HepG2 (cell line): ENCODE data around the gene DPH3. TPM values are rescaled to one million over a fixed set of nuclear protein-coding genes. Genes with fewer than 3 reads are reported as not detected.

Experiments
- BORCS8-MEF2B ChIP-seq: sonication (generic); formaldehyde crosslinking; IDR thresholded peaks from 2 replicates; pipeline ENCODE4 v1.8.0; 2022; ENCODE audit warnings: mild to moderate bottlenecking, missing genetic modification reagents
- FLYWCH1 ChIP-seq: sonication (generic); formaldehyde crosslinking; IDR thresholded peaks from 2 replicates; pipeline ENCODE4 v1.8.1; 2023; ENCODE audit warnings: mild to moderate bottlenecking, missing genetic modification reagents
- FOSL2 ChIP-seq: sonication (generic); formaldehyde crosslinking; IDR thresholded peaks from 2 replicates; pipeline ENCODE4 v1.4.0; 2020; ENCODE audit warnings: missing genetic modification reagents
- HMGA1 ChIP-seq: sonication (generic); formaldehyde crosslinking; conservative IDR thresholded peaks from 2 replicates; pipeline ENCODE4 v1.4.0; 2020; ENCODE audit warnings: missing genetic modification reagents
- HNF4G ChIP-seq, 2 experiments: sonication (generic) in 1 of 2; formaldehyde crosslinking in 1 of 2; IDR thresholded peaks; 2 replicates each; pipeline versions ENCODE4 v1.4.0 to v1.6.1; 2011 to 2020; ENCODE audit warnings: borderline replicate concordance in 2 of 2, low read depth in 2 of 2, mild to moderate bottlenecking in 2 of 2, low read length in 1 of 2, missing genetic modification reagents in 1 of 2, moderate library complexity in 1 of 2
- KAT2B ChIP-seq: fragments of 150-350 bp; IDR thresholded peaks from 2 replicates; pipeline ENCODE4 v1.6.1; 2014; ENCODE audit warnings: low read depth, low read length, borderline replicate concordance
- KDM3A ChIP-seq: IDR thresholded peaks from 2 replicates; pipeline ENCODE4 v1.6.1; 2018; ENCODE audit warnings: low read depth, missing compliant biosample characterization
- MED1 ChIP-seq: sonication (generic); formaldehyde crosslinking; IDR thresholded peaks from 2 replicates; pipeline ENCODE4 v1.4.0; 2020; ENCODE audit warnings: missing genetic modification reagents
- RBM39 ChIP-seq: fragments of 200-400 bp; formaldehyde crosslinking; IDR thresholded peaks from one replicate; pipeline ENCODE4 v1.6.1; 2018; ENCODE audit warnings: antibody characterized with exemption, mild to moderate bottlenecking, low read depth, low read length; ENCODE audit not compliant: poor library complexity, severe bottlenecking
- RFXANK ChIP-seq: IDR thresholded peaks from 2 replicates; pipeline ENCODE4 v1.6.1; 2016
- SCMH1 ChIP-seq: sonication (generic); formaldehyde crosslinking; IDR thresholded peaks from 2 replicates; pipeline ENCODE4 v1.9.0; 2021; ENCODE audit warnings: missing genetic modification reagents, mild to moderate bottlenecking, borderline replicate concordance
- SMARCE1 ChIP-seq: fragments of 450-650 bp; IDR thresholded peaks from 2 replicates; pipeline ENCODE4 v1.6.1; 2017; ENCODE audit warnings: borderline replicate concordance
- STAT5B ChIP-seq: sonication (generic); formaldehyde crosslinking; IDR thresholded peaks from 2 replicates; pipeline ENCODE4 v1.4.0; 2020; ENCODE audit warnings: missing genetic modification reagents
- TARDBP ChIP-seq: sonication (generic); formaldehyde crosslinking; IDR thresholded peaks from 2 replicates; pipeline ENCODE4 v1.8.0; 2022; ENCODE audit warnings: mild to moderate bottlenecking, missing genetic modification reagents
- TBP ChIP-seq: sonication (generic); formaldehyde crosslinking; IDR thresholded peaks from 2 replicates; pipeline ENCODE4 v1.5.0; 2020; ENCODE audit warnings: missing genetic modification reagents
- TFE3 ChIP-seq: IDR thresholded peaks from 2 replicates; pipeline ENCODE4 v1.6.1; 2016
- ZBTB39 ChIP-seq: sonication (generic); formaldehyde crosslinking; IDR thresholded peaks from 2 replicates; pipeline ENCODE4 v1.5.0; 2020; ENCODE audit warnings: missing genetic modification reagents
- ZNF562 ChIP-seq: sonication (generic); formaldehyde crosslinking; IDR thresholded peaks from 2 replicates; pipeline ENCODE4 v1.8.0; 2022; ENCODE audit warnings: missing genetic modification reagents, borderline replicate concordance
- ZNF572 ChIP-seq: sonication (generic); formaldehyde crosslinking; IDR thresholded peaks from 2 replicates; pipeline ENCODE4 v1.5.1; 2020; ENCODE audit warnings: mild to moderate bottlenecking, missing genetic modification reagents
- ZNF7 ChIP-seq: IDR thresholded peaks from 2 replicates; pipeline ENCODE4 v1.6.1; 2016; ENCODE audit warnings: missing biosample characterization, missing genetic modification reagents
- ZNF746 ChIP-seq: sonication (generic); formaldehyde crosslinking; IDR thresholded peaks from 2 replicates; pipeline ENCODE4 v1.8.0; 2022; ENCODE audit warnings: mild to moderate bottlenecking, missing genetic modification reagents
- ZNF850 ChIP-seq: sonication (generic); formaldehyde crosslinking; conservative IDR thresholded peaks from 2 replicates; pipeline ENCODE4 v1.9.0; 2021; ENCODE audit warnings: mild to moderate bottlenecking, missing genetic modification reagents
- polyA plus RNA-seq, 8 experiments: library from polyadenylated mRNA; depleted of rRNA in 3 of 8; stranded (reverse) in 7 of 8; unstranded in 1 of 8; fragments of >200 nt; fragmentation: Illumina TruSeq in 4 of 8; extraction: Trizol in 4 of 8; gene quantifications; 2 replicates each; pipeline versions ENCODE4 v1.2.1 to v1.2.3, GENCODE V29; 2011 to 2016; ENCODE audit warnings: low read depth in 4 of 8, missing spikeins in 1 of 8, mixed read lengths in 1 of 8; ENCODE audit not compliant: insufficient read depth in 1 of 8
- total RNA-seq, 5 experiments: library from RNA; depleted of rRNA; stranded (reverse); fragments of >200 nt; fragmentation: Illumina TruSeq; extraction: Trizol; gene quantifications; 2 replicates each; pipeline ENCODE4 v1.2.3, GENCODE V29; 2016; ENCODE audit warnings: low read depth in 1 of 5
- TF ChIP-seq, protein P1 (sequence below): sonication (generic); formaldehyde crosslinking; IDR thresholded peaks from 2 replicates; pipeline ENCODE4 v1.5.0; 2020; ENCODE audit warnings: mild to moderate bottlenecking, missing genetic modification reagents
- TF ChIP-seq, protein P2 (sequence below): sonication (generic); formaldehyde crosslinking; IDR thresholded peaks from 2 replicates; pipeline ENCODE4 v1.9.0; 2021; ENCODE audit warnings: missing genetic modification reagents, mild to moderate bottlenecking, borderline replicate concordance

The DPH3 gene
- total and polyA plus RNA-seq, 2 of the 13 experiments (the other 11 are each of a cell fraction or from before 2014, with no cell fraction given) = 18.3 to 21.6 TPM

- TF ChIP-seq TARDBP (CRISPR knock-in tag) (peak; percentile 47; the same call in 1 of the 2 replicates), FOSL2 (0 out of 2 replicates have a peak, but pooled peaks have one; percentile 19), TBP (no peak), ZNF746 (CRISPR knock-in tag) (no peak), ZNF7 (no peak), KDM3A (CRISPR knock-in tag) (no peak), KAT2B (no peak), FLYWCH1 (CRISPR knock-in tag) (no peak), RFXANK (CRISPR knock-in tag) (no peak), RBM39 (no peak), TFE3 (CRISPR knock-in tag) (0 out of 2 replicates have a peak, but pooled peaks have one; percentile 45), STAT5B (CRISPR knock-in tag) (no peak), HMGA1 (CRISPR knock-in tag) (no peak), BORCS8-MEF2B (CRISPR knock-in tag) (0 out of 2 replicates have a peak, but pooled peaks have one; percentile 15), HNF4G (IDR thresholded peaks at IDR 0.05; ENCODE audit: borderline replicate concordance, low read depth, low read length) (no peak), HNF4G (CRISPR knock-in tag; IDR thresholded peaks at IDR 0.05; ENCODE audit: borderline replicate concordance, low read depth) (no peak), SMARCE1 (no peak), ZNF562 (CRISPR knock-in tag) (no peak), ZNF850 (CRISPR knock-in tag) (no peak), MED1 (CRISPR knock-in tag) (0 out of 2 replicates have a peak, but pooled peaks have one; percentile 19), ZBTB39 (CRISPR knock-in tag) (no peak), SCMH1 (CRISPR knock-in tag) (no peak), ZNF572 (0 out of 2 replicates have a peak, but pooled peaks have one; percentile 45)
- TF ChIP-seq, protein P1, sequence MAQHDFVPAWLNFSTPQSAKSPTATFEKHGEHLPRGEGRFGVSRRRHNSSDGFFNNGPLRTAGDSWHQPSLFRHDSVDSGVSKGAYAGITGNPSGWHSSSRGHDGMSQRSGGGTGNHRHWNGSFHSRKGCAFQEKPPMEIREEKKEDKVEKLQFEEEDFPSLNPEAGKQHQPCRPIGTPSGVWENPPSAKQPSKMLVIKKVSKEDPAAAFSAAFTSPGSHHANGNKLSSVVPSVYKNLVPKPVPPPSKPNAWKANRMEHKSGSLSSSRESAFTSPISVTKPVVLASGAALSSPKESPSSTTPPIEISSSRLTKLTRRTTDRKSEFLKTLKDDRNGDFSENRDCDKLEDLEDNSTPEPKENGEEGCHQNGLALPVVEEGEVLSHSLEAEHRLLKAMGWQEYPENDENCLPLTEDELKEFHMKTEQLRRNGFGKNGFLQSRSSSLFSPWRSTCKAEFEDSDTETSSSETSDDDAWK = no peak
- TF ChIP-seq, protein P2, sequence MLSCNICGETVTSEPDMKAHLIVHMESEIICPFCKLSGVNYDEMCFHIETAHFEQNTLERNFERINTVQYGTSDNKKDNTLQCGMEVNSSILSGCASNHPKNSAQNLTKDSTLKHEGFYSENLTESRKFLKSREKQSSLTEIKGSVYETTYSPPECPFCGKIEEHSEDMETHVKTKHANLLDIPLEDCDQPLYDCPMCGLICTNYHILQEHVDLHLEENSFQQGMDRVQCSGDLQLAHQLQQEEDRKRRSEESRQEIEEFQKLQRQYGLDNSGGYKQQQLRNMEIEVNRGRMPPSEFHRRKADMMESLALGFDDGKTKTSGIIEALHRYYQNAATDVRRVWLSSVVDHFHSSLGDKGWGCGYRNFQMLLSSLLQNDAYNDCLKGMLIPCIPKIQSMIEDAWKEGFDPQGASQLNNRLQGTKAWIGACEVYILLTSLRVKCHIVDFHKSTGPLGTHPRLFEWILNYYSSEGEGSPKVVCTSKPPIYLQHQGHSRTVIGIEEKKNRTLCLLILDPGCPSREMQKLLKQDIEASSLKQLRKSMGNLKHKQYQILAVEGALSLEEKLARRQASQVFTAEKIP = no peak
These were observed 17.3 kb downstream of the DPH3 start (continued) for GRCh38 chr3:16247282-16248061.
